NCI-H2107 treated with DMSO at 0.1 percent for 48 hours (cell line): ENCODE data around the gene HLTF.
"Not testable (repeated sequence)": the region's sequence is repeated elsewhere in the genome, so short reads cannot be mapped to it uniquely, and the experiment has no call there.

ENCODE experiments used
- DNase-seq: peaks from one replicate; lab custom pipeline; 2025; ENCODE audit not compliant: unreplicated experiment; lab: John Stamatoyannopoulos, UW

The HLTF gene

DNA sequence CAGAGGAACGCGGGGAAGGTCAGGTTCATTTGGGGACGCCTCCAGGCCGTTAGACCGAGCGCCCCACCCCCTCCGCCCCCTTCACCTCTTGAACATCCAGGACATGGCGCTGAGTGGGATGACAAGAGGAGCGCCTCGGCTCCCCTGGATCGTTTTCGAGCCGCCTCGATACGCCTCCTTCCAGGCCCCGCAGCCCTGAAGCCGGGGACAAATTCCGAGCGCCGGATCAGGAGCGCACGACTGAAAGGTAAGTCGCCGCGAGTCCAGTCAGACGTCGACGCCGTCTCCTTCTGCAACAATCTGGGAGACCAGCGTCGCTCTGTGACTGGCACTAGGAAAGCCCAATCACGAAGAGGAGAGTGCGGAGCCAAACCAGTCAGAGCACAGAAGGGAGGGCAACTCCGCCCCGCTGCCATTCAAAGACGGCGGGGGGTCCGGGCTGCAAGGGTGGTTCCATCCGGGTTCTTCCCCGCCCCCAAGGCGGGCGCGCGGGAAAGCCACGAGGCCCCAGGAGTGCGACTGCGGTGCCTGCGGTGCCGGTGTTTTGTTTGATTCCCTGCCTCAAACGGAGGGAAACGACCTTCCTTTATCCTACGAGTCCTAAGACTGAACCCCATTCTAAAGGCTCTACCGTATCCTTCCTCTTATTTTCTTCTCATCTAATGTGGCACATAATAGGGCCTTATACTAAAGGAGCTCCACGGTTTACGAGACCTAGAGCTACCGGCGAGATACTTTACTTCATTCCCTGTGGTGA, at the start of gene HLTF:
Gene HLTF (minus strand): TSS at position 302 of the 757 bp plus-strand sequence. CDS start 197 bp downstream, at position 105.
- DNase-seq: peak; percentile 18

GRCh38 chr3:149134575-149134974, 48.2 kb upstream of the HLTF start:
- DNase-seq: no peak

DNA sequence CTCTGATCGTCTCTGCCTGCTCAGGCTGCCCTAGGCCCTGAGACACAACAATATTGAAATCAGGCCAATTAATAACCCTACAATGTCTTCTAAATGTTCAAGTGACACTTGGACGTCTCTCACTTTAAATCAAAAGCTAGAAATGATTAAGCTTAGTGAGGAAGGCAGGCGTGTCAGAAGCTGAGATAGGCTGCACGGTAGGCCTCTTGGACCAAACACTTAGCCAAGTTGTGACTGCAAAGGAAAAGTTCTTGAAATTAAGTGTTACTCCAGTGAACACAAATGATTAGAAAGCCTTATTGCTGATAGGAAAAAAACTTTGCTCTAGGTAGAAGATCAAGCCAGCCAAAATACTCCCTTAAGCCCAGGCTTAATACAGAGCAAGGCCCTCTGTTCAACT, 45.3 kb upstream of the HLTF start:
- DNase-seq: no peak

GRCh38 chr3:149129326-149130205, 43.2 kb upstream of the HLTF start, which contains the start of gene HPS3:
HPS3 (plus strand) TSS chr3:149129638; CDS start chr3:149129724, 86 bp downstream.
- DNase-seq: peak; percentile 79

DNA sequence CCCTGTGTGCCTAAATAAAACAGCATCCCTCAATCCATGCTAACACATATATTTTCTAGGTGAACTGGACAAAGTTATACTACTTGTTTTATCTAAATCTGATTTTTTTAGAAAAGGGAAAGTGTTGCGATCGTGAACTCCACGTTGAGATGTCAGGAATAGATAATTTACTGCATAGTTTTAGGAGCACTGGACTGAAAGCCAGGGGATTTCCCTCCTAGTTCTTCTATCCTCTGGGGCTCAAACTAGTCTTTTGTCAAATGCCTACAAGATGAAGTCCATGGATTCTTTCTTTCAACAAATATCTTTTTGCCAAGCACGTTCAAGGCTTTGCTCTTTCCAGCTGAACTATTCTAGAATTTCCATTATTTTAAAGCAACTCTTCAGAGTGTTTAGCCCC, 42.5 kb upstream of the HLTF start:
- no peak for DNase-seq

GRCh38 chr3:149122721-149123578, 36.6 kb upstream of the HLTF start:
- no peak for DNase-seq

DNA sequence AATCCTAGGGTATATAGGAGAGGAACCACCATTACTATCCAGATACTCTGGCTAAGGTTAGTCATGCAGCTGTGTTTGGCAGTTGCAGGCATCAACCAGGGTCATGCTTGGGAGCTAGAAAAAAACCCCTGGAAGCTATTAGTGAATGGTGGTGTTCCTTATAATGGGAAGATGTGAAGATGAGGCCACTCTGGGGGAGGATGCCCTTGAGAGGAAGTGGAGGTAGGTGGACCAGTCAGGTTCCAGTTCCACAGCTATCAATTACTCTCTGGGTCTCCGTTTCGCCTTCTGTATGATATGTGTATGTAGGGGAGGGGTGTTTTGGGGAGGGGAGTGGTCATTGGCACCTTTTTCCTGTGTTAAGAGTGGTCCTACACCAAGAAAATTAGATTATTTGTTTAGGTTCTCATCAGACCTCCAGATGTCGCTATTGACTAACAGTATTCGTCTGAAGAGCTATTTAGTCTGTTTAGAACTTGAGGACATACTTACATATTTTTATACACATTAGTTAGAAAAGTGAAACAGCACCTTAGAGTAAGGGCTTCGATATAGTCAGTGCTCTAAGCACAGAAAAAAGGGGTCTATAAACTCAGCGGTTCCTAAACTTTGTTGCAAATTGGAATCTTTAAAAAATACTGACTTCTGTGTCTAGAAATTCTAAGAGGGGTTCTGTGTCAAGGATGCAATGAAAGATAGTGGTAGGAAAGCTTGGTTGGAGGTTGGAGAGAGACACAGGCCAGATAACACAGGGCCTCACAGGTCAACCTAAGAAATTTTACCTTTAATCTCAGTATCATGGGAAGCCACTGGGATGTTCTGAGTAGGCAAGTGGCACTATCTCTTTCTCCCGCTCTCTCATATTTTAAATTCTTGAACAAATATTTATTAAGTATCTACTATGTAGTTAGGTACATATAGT, 34.0 kb upstream of the HLTF start:
- DNase-seq: peak; percentile 25

DNA sequence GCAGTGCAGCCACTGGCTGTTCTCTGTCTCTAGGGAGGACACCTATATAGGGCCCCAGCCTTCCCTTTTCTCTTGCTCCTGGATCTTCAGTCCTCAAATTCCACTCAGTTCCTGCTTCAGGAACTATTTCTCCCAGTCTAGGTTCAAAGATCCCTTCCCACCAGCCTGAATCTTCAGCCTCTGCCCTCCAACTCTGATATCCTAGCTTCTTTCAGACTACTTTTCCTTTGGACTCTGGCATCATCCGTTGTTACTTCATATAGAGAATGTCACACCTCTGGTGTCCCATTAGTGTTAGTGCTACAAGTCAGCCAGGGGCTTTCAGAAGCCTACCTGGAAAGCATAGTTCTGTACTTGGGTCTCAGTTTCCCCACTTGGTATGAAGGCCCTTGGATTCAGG, 33.1 kb upstream of the HLTF start:
- no peak for DNase-seq

DNA sequence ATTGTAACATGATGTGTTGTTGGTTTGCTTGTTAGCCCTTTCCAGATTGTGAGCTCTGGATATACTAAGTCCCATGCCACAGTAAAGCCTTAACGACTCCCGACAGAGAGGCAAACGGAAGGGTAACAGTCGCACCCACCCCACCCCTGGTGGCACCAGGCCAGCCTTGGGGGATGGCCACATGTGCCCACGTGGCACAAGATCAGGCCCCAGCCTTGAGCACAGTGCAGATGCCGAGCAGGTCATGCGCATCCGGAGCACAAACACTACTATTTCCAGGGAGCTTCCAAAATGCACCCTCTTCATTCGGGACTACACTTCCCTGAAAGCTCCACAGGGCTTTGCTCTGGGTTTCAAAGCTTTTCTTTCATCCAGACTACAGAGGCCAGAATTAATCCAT, 32.4 kb upstream of the HLTF start:
- no peak for DNase-seq

GRCh38 chr3:149115114-149115513, 28.8 kb upstream of the HLTF start:
- DNase-seq: no peak

DNA sequence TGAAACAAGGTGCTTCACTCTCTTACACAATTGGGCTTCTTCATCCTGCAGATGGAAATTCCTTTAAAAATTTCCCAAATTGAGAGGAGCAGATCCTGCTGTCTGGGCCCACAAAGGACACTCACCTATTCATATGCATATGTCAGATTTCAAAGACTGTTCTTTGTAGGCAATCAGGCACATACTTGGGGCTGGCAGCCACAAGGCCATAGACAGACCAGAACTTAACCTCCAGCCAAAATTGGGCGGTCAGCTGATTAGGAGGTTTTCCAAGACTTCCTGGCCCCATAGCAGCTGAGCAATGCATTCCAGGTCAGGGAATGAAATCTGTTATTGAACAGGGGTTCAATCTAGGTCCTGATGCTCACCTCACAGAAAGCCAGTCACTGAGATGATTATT, 28.1 kb upstream of the HLTF start:
- no peak for DNase-seq

DNA sequence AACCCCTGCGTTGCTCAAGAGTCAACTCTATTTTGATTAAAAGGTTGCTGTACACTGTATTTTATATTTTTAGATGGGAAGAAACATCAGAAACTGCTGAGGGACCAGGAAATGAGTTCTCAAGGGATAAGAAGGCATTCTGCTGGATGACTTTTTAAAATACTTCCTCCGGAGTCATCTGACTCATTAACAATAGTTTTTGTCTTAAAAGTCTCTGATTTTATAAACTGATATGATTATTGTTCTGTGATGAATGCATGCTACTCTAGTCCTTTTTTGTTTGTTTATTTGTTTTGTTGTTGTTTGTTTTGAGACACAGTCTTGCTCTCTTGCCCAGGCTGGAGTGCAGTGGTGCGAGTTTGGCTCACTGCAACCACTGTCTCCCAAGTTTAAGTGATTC, 18.2 kb upstream of the HLTF start:
- no peak for DNase-seq

GRCh38 chr3:149101641-149102040, 15.3 kb upstream of the HLTF start:
- DNase-seq: no peak

DNA sequence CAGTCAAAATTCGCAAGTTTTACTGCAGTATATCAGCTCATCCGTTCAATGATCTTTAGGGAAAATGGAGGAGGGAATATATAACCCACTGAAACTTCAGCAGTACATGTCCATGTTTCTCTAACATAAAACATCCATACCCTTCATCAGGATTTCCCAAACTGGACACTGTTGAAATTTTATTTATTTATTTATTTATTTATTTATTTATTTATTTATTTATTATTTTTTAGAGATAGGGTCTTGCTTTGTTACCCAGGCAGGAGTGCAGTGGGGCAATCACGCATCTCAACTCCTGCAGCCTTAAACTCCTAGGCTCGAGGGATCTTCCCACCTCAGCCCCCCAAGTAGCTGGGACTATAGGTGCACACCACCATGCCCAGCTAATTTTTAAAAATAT, 14.8 kb upstream of the HLTF start:
- no peak for DNase-seq

DNA sequence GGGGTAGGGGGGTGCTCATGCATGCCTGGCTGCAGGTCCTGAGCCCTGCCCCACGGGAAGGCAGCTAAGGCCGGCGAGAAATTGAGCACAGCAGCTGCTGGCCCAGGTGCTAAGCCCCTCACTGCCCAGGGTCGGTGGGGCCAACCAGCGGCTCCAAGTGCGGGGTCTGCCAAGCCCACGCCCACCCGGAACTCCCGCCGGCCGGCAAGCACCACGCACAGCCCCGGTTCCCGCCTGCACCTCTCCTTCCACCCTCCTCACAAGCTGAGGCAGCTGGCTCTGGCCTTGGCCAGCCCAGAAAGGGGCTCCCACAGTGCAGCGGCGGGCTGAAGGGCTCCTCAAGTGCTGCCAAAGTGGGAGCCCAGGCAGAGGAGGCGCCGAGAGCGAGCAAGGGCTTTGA, 11.7 kb upstream of the HLTF start:
- DNase-seq: not testable (repeated sequence)

DNA sequence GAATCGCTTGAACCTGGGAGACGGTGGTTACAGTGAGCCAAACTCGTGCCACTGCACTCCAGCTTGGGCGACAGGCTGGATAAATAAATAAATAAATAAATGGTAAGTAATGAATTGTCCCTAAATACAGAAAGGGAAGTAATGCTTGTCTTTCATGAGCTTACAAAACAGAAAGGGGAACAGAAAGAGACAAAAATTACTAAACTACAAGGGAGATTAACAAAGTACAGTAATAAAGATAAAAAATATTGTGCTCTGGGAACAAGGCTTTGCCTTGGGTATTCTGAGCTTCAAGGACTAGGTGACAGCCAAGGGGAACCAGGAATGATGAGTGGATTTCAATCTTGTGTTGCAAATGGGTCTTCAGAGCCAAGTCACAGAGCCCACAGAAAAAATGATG, 9.2 kb upstream of the HLTF start:
- DNase-seq: no peak

DNA sequence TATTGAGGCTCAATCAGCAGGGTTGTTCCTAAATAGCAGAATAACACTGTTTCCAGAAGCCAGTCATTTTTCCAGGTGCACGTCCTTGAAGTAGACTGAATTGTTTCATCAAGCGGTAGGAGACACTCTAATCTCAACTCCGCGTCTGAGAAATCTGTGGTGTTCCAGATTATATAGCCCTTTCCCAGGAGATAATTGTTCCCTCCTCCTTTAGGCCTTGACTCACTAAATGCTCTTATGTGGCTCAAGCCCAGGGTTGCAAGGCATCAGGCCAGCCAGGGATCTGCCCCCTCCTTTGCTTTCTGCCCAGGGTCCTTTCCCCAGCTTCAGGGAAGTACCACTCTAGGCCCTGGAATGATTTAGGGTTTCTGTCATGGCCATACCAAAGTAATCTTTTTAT, 5.7 kb upstream of the HLTF start:
- DNase-seq: peak; percentile 2

DNA sequence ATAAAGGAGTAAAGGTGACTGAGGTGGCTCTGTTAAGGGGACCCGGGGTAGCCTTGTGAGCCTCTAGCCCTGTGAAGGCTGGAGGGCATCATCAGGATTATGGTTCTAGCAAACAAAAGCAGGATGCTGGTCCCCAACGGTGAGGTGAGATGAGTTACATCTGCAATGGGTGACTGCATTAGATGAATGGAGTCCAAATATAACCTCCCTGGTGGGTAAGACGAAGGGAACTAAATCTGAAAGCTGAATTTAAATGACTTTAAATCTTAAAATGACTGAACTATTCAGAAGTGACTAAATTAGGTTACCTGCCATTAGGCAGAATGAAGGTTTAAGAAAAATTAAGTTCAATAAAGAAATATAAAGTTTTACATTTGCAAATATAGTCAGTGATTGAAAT, 4.6 kb upstream of the HLTF start:
- no peak for DNase-seq

GRCh38 chr3:149090461-149090860, 4.1 kb upstream of the HLTF start:
- no peak for DNase-seq

- DNase-seq: no peak
Observed at GRCh38 chr3:149089395-149089794, 3.1 kb upstream of the HLTF start.
